K562 (cell line): Measurements from ENCODE around the gene FTL. TPM values are rescaled to one million over a fixed set of nuclear protein-coding genes. Genes with fewer than 3 reads are reported as not detected.

Experiments used
- ATAC-seq: fragments of 200-7000 bp; cut with Tn5 transposase; 3 replicates; pipeline ENCODE4 v1.9.1; 2020; ENCODE audit warnings: moderate library complexity
- BruUV-seq: library from RNA; stranded (reverse); fragments of 400-500 nt; replicated peaks from 2 replicates; lab custom pipeline; 2021; lab: Mats Ljungman, UMichigan
- CTCF ChIA-PET: fragments of 300-600 bp; formaldehyde crosslinking; extraction: SDS; loops from one replicate; lab custom pipeline; 2021; ENCODE audit warnings: low intra/inter-chr PET ratio; lab: Yijun Ruan, JAX
- POLR2A ChIA-PET: fragments of 300-600, 350-650 bp; sonication (Branson Sonifier 250); formaldehyde crosslinking; extraction: SDS; loops from one replicate; lab custom pipeline; 2021; ENCODE audit warnings: antibody characterized with exemption, inconsistent platforms; lab: Yijun Ruan, JAX
- DNase-seq, 4 experiments: peaks; one replicate each; pipeline versions ENCODE4 v3.0.0 to v3.0.0-alpha.2; 2011 to 2018; ENCODE audit warnings: low spot score in 3 of 4, mixed read lengths in 3 of 4; ENCODE audit errors: extremely low read depth in 1 of 4
- FAIRE-seq: peaks from 2 replicates; lab custom pipeline; 2011; peaks lifted over from hg19 to GRCh38; lab: Jason Lieb, UNC
- H2AFZ ChIP-seq: 2 replicates; pipeline ENCODE4 v1.6.0; 2011; ENCODE audit warnings: low read depth, low read length, control low read depth, inconsistent platforms
- H3K27ac ChIP-seq: fragments of 200-600 bp; 3 replicates; pipeline ENCODE4 v1.8.0; 2011; ENCODE audit warnings: low read depth, mild to moderate bottlenecking, control low read depth, inconsistent platforms, low read length, moderate library complexity, mixed read lengths; ENCODE audit errors: extremely low read depth
- H3K27me3 ChIP-seq, 2 experiments: fragments of 300-600 bp in 1 of 2; 2 replicates in 1 of 2; 3 replicates in 1 of 2; pipeline versions ENCODE4 v1.6.0 to v1.8.0; 2011; ENCODE audit warnings: inconsistent platforms in 2 of 2, low read length in 2 of 2, mild to moderate bottlenecking in 1 of 2, mixed read lengths in 1 of 2, moderate library complexity in 1 of 2; ENCODE audit not compliant: control insufficient read depth in 2 of 2, insufficient read depth in 2 of 2
- H3K36me3 ChIP-seq: fragments of 300-600 bp; 3 replicates; pipeline ENCODE4 v1.8.0; 2011; ENCODE audit warnings: mild to moderate bottlenecking, low read length, inconsistent platforms; ENCODE audit not compliant: control insufficient read depth, insufficient read depth
- H3K4me1 ChIP-seq, 2 experiments: fragments of 200-600 bp in 1 of 2; replicated peaks in 1 of 2; 2 replicates in 1 of 2; 3 replicates in 1 of 2; pipeline versions ENCODE4 v1.5.1 to v1.8.0; 2011; ENCODE audit warnings: inconsistent platforms in 2 of 2, low read length in 2 of 2, mild to moderate bottlenecking in 1 of 2, mixed read lengths in 1 of 2, moderate library complexity in 1 of 2; ENCODE audit not compliant: control insufficient read depth in 2 of 2, insufficient read depth in 2 of 2
- H3K4me2 ChIP-seq: 2 replicates; pipeline ENCODE4 v1.6.1; 2011; ENCODE audit warnings: low read length, control low read depth, inconsistent platforms, mixed read lengths; ENCODE audit not compliant: insufficient read depth
- H3K4me3 ChIP-seq: fragments of 200-600 bp; sonication (generic), shearing (Covaris generic); 2 replicates; pipeline ENCODE4 v1.5.1; 2016; ENCODE audit warnings: control low read depth, inconsistent platforms
- H3K79me2 ChIP-seq: fragments of 200-600 bp; 3 replicates; pipeline ENCODE4 v1.8.0; 2011; ENCODE audit warnings: low read length, inconsistent platforms; ENCODE audit not compliant: control insufficient read depth, insufficient read depth
- H3K9ac ChIP-seq, 2 experiments: 2 replicates each; pipeline versions ENCODE4 v1.6.0 to v1.6.1; 2011; ENCODE audit warnings: low read depth in 2 of 2, low read length in 2 of 2, control low read depth in 1 of 2, inconsistent platforms in 1 of 2, mild to moderate bottlenecking in 1 of 2, mixed read lengths in 1 of 2; ENCODE audit not compliant: insufficient read depth in 1 of 2
- H3K9me1 ChIP-seq: one replicate; pipeline ENCODE4 v1.6.0; 2011; ENCODE audit warnings: inconsistent platforms, mild to moderate bottlenecking, low read length, moderate library complexity; ENCODE audit not compliant: control insufficient read depth, insufficient read depth
- H3K9me3 ChIP-seq: replicated peaks from 2 replicates; pipeline ENCODE4 v1.5.1; 2011; ENCODE audit warnings: low read depth, low read length, inconsistent platforms; ENCODE audit not compliant: control insufficient read depth, insufficient read depth
- H4K20me1 ChIP-seq: replicated peaks from 2 replicates; pipeline ENCODE4 v1.6.1; 2011; ENCODE audit warnings: low read length, inconsistent platforms, mixed read lengths; ENCODE audit not compliant: control insufficient read depth, insufficient read depth
- BRD4 ChIP-seq: fragments of 200-600 bp; sonication (generic); IDR thresholded peaks from 2 replicates; pipeline ENCODE4 v1.6.1; 2017; ENCODE audit warnings: inconsistent platforms
- JUN ChIP-seq, 2 experiments: sonication (generic) in 1 of 2; formaldehyde crosslinking in 1 of 2; IDR thresholded peaks; 2 replicates each; pipeline versions ENCODE4 v1.6.1 to v1.8.0; 2012 to 2022; ENCODE audit warnings: borderline replicate concordance in 2 of 2, mild to moderate bottlenecking in 2 of 2, improper control_type of control experiment in 1 of 2, low read depth in 1 of 2, low read length in 1 of 2, missing genetic modification reagents in 1 of 2
- MECOM ChIP-seq: fragments of 250-450 bp; sonication (Bioruptor Pico); IDR thresholded peaks from 2 replicates; pipeline ENCODE4 v1.8.0; 2022; ENCODE audit warnings: inconsistent platforms
- NR4A1 ChIP-seq, 2 experiments: fragments of 250-450 bp in 1 of 2; fragments of 450-650 bp in 1 of 2; sonication (Bioruptor Pico) in 1 of 2; IDR thresholded peaks; 2 replicates each; pipeline versions ENCODE4 v1.4.0 to v1.6.1; 2016 to 2020; ENCODE audit warnings: mild to moderate bottlenecking in 2 of 2, missing compliant biosample characterization in 1 of 2, missing genetic modification characterization in 1 of 2, moderate library complexity in 1 of 2
- POLR2G ChIP-seq: fragments of 200-400 bp; formaldehyde crosslinking; IDR thresholded peaks from 2 replicates; pipeline ENCODE4 v1.6.1; 2017; ENCODE audit warnings: low read depth, mild to moderate bottlenecking, antibody characterized with exemption, low read length, moderate library complexity
- RBFOX2 ChIP-seq: fragments of 200-400 bp; formaldehyde crosslinking; IDR thresholded peaks from 2 replicates; pipeline ENCODE4 v1.6.1; 2017; ENCODE audit warnings: low read depth, mild to moderate bottlenecking, low read length, moderate library complexity
- STAT5A ChIP-seq: IDR thresholded peaks from 2 replicates; pipeline ENCODE4 v1.6.1; 2012; ENCODE audit warnings: low read length, inconsistent platforms, borderline replicate concordance
- SUPT5H ChIP-seq: fragments of 450-650 bp; IDR thresholded peaks from 2 replicates; pipeline ENCODE4 v1.6.1; 2016
- ZBTB17 ChIP-seq: fragments of 450-650 bp; formaldehyde crosslinking; IDR thresholded peaks from 2 replicates; pipeline ENCODE4 v1.4.0; 2020; ENCODE audit warnings: mild to moderate bottlenecking
- WGBS: fragments of 100-300 bp; shearing (Covaris generic); methylation state at CpG from one replicate; pipeline ENCODE4 v1.1.6; 2016; ENCODE audit warnings: low coverage, mixed read lengths; ENCODE audit not compliant: insufficient coverage; ENCODE audit errors: missing lambda C conversion rate; 5-methylcytosine and 5-hydroxymethylcytosine counted together
- in situ Hi-C: fragments of 300-500 bp; cut with MboI; formaldehyde crosslinking; loops from 4 replicates; pipeline ENCODE4 v1.15.0; 2018; ENCODE audit warnings: inconsistent platforms, mixed read lengths
- intact Hi-C: fragments of 100-400 bp; cut with micrococcal nuclease; formaldehyde crosslinking; loops from 2 replicates; pipeline ENCODE4 v1.14.2; 2022
- polyA plus RNA-seq, 8 experiments: library from polyadenylated mRNA; depleted of rRNA in 4 of 8; stranded (reverse) in 5 of 8; unstranded in 3 of 8; fragments of >200 nt; fragmentation: Nextera tagmentation in 2 of 8; fragmentation: Illumina TruSeq in 1 of 8; extraction: Ambion mirVana in 2 of 8; extraction: Trizol in 1 of 8; gene quantifications; 2 replicates each; pipeline versions ENCODE4 v1.2.1 to v1.2.3, GENCODE V29; 2011 to 2014; ENCODE audit warnings: inconsistent platforms in 1 of 8, missing spikeins in 1 of 8
- total RNA-seq, 7 experiments: library from RNA; depleted of rRNA in 6 of 7; stranded (reverse); fragments of >200 nt in 6 of 7; fragmentation: Illumina TruSeq in 2 of 7; extraction: Trizol in 2 of 7; gene quantifications; 2 replicates each; pipeline versions ENCODE4 v1.2.1 to v1.2.3, GENCODE V29; 2011 to 2021; ENCODE audit warnings: low replicate concordance in 1 of 7
- TF ChIP-seq, protein P1 (sequence below): IDR thresholded peaks from 2 replicates; pipeline ENCODE4 v1.6.1; 2016; ENCODE audit warnings: missing genetic modification characterization, missing compliant biosample characterization

Gene FTL
- total and polyA plus RNA-seq, 9 of the 15 experiments (the other 6 are each of a cell fraction or from before 2014, with no cell fraction given) = 1,231 to 27,415 (median 3,965) TPM

- TF ChIP-seq, protein P1, sequence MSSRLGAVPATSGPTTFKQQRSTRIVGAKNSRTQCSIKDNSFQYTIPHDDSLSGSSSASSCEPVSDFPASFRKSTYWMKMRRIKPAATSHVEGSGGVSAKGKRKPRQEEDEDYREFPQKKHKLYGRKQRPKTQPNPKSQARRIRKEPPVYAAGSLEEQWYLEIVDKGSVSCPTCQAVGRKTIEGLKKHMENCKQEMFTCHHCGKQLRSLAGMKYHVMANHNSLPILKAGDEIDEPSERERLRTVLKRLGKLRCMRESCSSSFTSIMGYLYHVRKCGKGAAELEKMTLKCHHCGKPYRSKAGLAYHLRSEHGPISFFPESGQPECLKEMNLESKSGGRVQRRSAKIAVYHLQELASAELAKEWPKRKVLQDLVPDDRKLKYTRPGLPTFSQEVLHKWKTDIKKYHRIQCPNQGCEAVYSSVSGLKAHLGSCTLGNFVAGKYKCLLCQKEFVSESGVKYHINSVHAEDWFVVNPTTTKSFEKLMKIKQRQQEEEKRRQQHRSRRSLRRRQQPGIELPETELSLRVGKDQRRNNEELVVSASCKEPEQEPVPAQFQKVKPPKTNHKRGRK (tag) = no peak
- no peak for TF ChIP-seq BRD4
Observed at GRCh38 chr19:48921721-48922500, 43.2 kb upstream of the FTL start (continued).

DNA sequence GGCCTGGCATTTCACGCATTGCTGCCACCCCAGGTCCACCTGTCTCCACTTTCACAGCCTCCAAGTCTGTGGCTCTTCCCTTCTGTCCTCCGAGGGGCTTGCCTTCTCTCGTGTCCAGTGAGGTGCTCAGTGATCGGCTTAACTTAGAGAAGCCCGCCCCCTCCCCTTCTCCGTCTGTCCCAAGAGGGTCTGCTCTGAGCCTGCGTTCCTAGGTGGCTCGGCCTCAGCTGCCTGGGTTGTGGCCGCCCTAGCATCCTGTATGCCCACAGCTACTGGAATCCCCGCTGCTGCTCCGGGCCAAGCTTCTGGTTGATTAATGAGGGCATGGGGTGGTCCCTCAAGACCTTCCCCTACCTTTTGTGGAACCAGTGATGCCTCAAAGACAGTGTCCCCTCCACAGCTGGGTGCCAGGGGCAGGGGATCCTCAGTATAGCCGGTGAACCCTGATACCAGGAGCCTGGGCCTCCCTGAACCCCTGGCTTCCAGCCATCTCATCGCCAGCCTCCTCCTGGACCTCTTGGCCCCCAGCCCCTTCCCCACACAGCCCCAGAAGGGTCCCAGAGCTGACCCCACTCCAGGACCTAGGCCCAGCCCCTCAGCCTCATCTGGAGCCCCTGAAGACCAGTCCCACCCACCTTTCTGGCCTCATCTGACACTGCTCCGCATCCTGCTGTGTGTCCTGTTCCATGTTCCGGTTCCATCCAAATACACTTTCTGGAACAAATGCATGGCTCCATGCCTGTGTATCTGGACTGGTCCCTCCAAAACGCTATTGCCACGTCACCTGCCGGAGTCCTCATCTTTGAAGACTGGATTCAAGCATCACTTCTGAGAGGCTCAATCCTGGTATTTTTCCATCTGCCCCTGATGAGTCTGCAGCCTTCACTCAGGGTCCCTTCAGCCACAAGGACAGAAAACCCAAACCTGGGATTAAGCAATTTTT is 42.3 kb upstream of the FTL start:
- Histone ChIP-seq H3K79me2 (no peaks in the 10 kb centered on the region), H4K20me1 (no peaks in the 10 kb centered on the region), H2AFZ (no peak overlapping the region), H3K36me3 (peaks cover 55% of the 10 kb centered on the region; the same call in 2 of the 3 replicates), H3K9ac (no peak overlapping the region), H3K4me2 (no peak overlapping the region), H3K9me3 (no peaks in the 10 kb centered on the region), H3K27me3 (no peaks in the 10 kb centered on the region), H3K4me1 (peaks cover 10 to 16% of the 10 kb centered on the region in 2 experiments; a peak in 4 of 5 replicates), H3K9me1 (no peaks in the 10 kb centered on the region), H3K4me3 (no peak overlapping the region), H3K27ac (no peak overlapping the region)
- DNase-seq = no peak
- intact Hi-C loops = no loop called here
- FAIRE-seq = no peak
- WGBS = 88% methylated on average over 18 of the region's 18 CpGs
- POLR2A ChIA-PET = interaction anchor here (1.0 to 3.5 kb wide), 3 partner anchors 10 to 48 kb away, joined by 3 to 19 read pairs (median 4); partner anchors contain the start of gene DHDH
- CTCF ChIA-PET = no interaction called here
- in situ Hi-C loops = no loop called here
- no peak for ATAC-seq
- TF ChIP-seq BRD4 = no peak
- 0 out of 2 replicates have a peak, but pooled peaks have one; percentile 36 for TF ChIP-seq POLR2G
- peak; percentile 46 for TF ChIP-seq RBFOX2
- no peak for TF ChIP-seq ZBTB17 (CRISPR knock-in tag)
- TF ChIP-seq SUPT5H = peak; percentile 16; the same call in 1 of the 2 replicates
- no peak for TF ChIP-seq NR4A1 (CRISPR knock-in tag; IDR thresholded peaks at IDR 0.05)
- no peak for TF ChIP-seq NR4A1 (tag; IDR thresholded peaks at IDR 0.05)
- TF ChIP-seq JUN (IDR thresholded peaks at IDR 0.05; ENCODE audit: borderline replicate concordance, low read depth, low read length) = no peak
- no peak for TF ChIP-seq JUN (CRISPR knock-in tag; IDR thresholded peaks at IDR 0.05; ENCODE audit: borderline replicate concordance)
- no peak for TF ChIP-seq MECOM (CRISPR knock-in tag)
- no peak for TF ChIP-seq STAT5A
- TSS peak; percentile 83 for BruUV-seq
